CD4-positive, alpha-beta T cell treated with Interleukin-4 for 1 hour (primary cell): ENCODE results near the gene TTC1.
A peak's percentile ranks its signal among the peaks of the same experiment; 100 is the strongest.
"Not testable (repeated sequence)": the region's sequence is repeated elsewhere in the genome, so short reads cannot be mapped to it uniquely, and the experiment has no call there.

Source experiments
- DNase-seq, 2 donors: peaks; one replicate each; pipeline ENCODE4 v3.0.0-alpha.2; 2020 to 2022

Gene TTC1

GRCh38 chr5:160008877-160009590 is at the start of gene TTC1:
Gene TTC1, plus strand, starts transcription at chr5:160009139. Its CDS starts 1,390 bp downstream, at chr5:160010529.
- DNase-seq = peak; percentile 96

GRCh38 chr5:159961176-159962160 is 47.5 kb upstream of the TTC1 start:
- no peak for DNase-seq

GRCh38 chr5:159962214-159962613 is 46.7 kb upstream of the TTC1 start:
- DNase-seq = no peak

- no peak for DNase-seq
Measured at GRCh38 chr5:159963935-159964334, 45.0 kb upstream of the TTC1 start.

GRCh38 chr5:159965031-159965837 is 43.7 kb upstream of the TTC1 start:
- peak in 1 of 2 donors; percentile 8 for DNase-seq

- not testable (repeated sequence) for DNase-seq
Measured at GRCh38 chr5:159965838-159966128, 43.2 kb upstream of the TTC1 start.

GRCh38 chr5:159969966-159970365 is 39.0 kb upstream of the TTC1 start:
- DNase-seq = no peak

GRCh38 chr5:159971038-159971437 is 37.9 kb upstream of the TTC1 start:
- no peak for DNase-seq

- DNase-seq = no peak
Measured at GRCh38 chr5:159971514-159971913, 37.4 kb upstream of the TTC1 start.

GRCh38 chr5:159971931-159972461 is 36.9 kb upstream of the TTC1 start:
- DNase-seq = no peak

GRCh38 chr5:159972538-159973362 is 36.2 kb upstream of the TTC1 start:
- DNase-seq = no peak

- DNase-seq = no peak
Measured at GRCh38 chr5:159975462-159976019, 33.4 kb upstream of the TTC1 start.

GRCh38 chr5:159976921-159977320 is 32.0 kb upstream of the TTC1 start:
- no peak for DNase-seq

- DNase-seq = no peak
Measured at GRCh38 chr5:159978358-159978757, 30.6 kb upstream of the TTC1 start.

- no peak for DNase-seq
Measured at GRCh38 chr5:159982421-159983173, 26.3 kb upstream of the TTC1 start.

- peak; percentile 71 to 78 for DNase-seq
Measured at GRCh38 chr5:159987031-159987674, 21.8 kb upstream of the TTC1 start.

- DNase-seq = no peak
Measured at GRCh38 chr5:159990506-159990905, 18.4 kb upstream of the TTC1 start.

GRCh38 chr5:159992566-159992965 is 16.4 kb upstream of the TTC1 start:
- no peak for DNase-seq

- no peak for DNase-seq
Measured at GRCh38 chr5:159993194-159993593, 15.7 kb upstream of the TTC1 start.

- no peak for DNase-seq
Measured at GRCh38 chr5:159995907-159996306, 13.0 kb upstream of the TTC1 start.
